ENCODE results near the gene SPINK4. TPM values are rescaled to one million over a fixed set of nuclear protein-coding genes. Genes with fewer than 3 reads are reported as not detected.

The SPINK4 gene, protein sequence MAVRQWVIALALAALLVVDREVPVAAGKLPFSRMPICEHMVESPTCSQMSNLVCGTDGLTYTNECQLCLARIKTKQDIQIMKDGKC
- total RNA-seq = not detected

- DNase-seq = no peak
- Histone ChIP-seq H3K9me3 (no peaks in the 10 kb centered on the region), H3K36me3 (no peaks in the 10 kb centered on the region), H3K4me3 (no peak within 1 kb of the TSS), H3K27ac (no peak within 1 kb of the TSS), H3K27me3 (no peaks in the 10 kb centered on the region), H3K4me1 (peaks cover 0 to 12% (median 3%) of the 10 kb centered on the region in 3 donors)
- intact Hi-C loops (cut with DNase I) = no loop called here
- no peak for TF ChIP-seq POLR2A (IDR thresholded peaks at IDR 0.05)
- TF ChIP-seq CTCF (IDR thresholded peaks at IDR 0.05) = no peak
- 55 to 82% methylated on average over 7 of the region's 7 CpGs for WGBS, 2 donors
Measured at GRCh38 chr9:33239921-33240320, at the start of gene SPINK4. TSS of gene SPINK4 (plus strand) at chr9:33240167. CDS start at chr9:33240209, 42 bp downstream.

- intact Hi-C loops (cut with DNase I) = no loop called here
- WGBS, 2 donors = 51 to 63% methylated on average over 3 of the region's 3 CpGs
- Histone ChIP-seq H3K9me3 (no peaks in the 10 kb centered on the region), H3K4me1 (peaks cover 10 to 44% (median 27%) of the 10 kb centered on the region in 3 donors), H3K27ac (no peak overlapping the region), H3K36me3 (no peaks in the 10 kb centered on the region), H3K4me3 (no peak overlapping the region), H3K27me3 (no peaks in the 10 kb centered on the region)
- no peak for DNase-seq
- TF ChIP-seq CTCF (IDR thresholded peaks at IDR 0.05) (no peak), POLR2A (IDR thresholded peaks at IDR 0.05) (no peak)
Measured at GRCh38 chr9:33192493-33193255, 47.3 kb upstream of the SPINK4 start.

DNA sequence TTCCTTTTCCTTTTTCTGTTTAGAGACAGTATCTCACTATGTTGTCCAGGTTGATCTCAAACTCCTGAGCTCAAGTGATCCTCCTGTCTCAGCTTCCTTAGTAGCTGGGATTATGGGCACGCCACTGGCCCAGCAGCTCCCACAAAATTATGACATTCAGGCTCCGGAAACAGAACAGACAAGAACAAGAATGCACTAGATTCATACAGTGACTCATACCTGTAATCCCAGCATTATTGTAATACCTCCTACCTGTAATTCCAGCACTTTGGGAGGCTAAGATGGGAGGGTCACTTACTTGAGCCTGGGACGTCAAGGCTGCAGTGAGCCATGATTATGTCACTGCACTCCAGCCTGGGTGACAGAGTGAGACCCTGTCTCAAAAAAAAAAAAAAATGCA is 46.1 kb upstream of the SPINK4 start:
- H3K4me1 ChIP-seq = peaks cover 13 to 44% (median 28%) of the 10 kb centered on the region in 3 donors
- no peaks in the 10 kb centered on the region for H3K9me3 ChIP-seq
- peak overlapping the region in 2 of 4 donors; percentile 6 to 35 for H3K27ac ChIP-seq
- intact Hi-C loops (cut with DNase I) = no loop called here
- DNase-seq = no peak
- H3K4me3 ChIP-seq = no peak overlapping the region
- no peaks in the 10 kb centered on the region for H3K27me3 ChIP-seq
- no peaks in the 10 kb centered on the region for H3K36me3 ChIP-seq
- TF ChIP-seq POLR2A (IDR thresholded peaks at IDR 0.05) (no peak), CTCF (IDR thresholded peaks at IDR 0.05) (no peak)
- 36 to 44% methylated on average over 3 of the region's 3 CpGs for WGBS, 2 donors

- H3K4me3 ChIP-seq = no peak overlapping the region
- WGBS, 2 donors = 92 to 100% methylated on average over 1 of the region's 1 CpG
- H3K27me3 ChIP-seq = no peaks in the 10 kb centered on the region
- peaks cover 13 to 28% (median 18%) of the 10 kb centered on the region in 3 donors for H3K4me1 ChIP-seq
- H3K36me3 ChIP-seq = no peaks in the 10 kb centered on the region
- peak overlapping the region in 3 of 4 donors; percentile 5 to 52 (median 49) for H3K27ac ChIP-seq
- H3K9me3 ChIP-seq = no peaks in the 10 kb centered on the region
- intact Hi-C loops (cut with DNase I) = no loop called here
- no peak for TF ChIP-seq POLR2A (IDR thresholded peaks at IDR 0.05)
- no peak for TF ChIP-seq CTCF (IDR thresholded peaks at IDR 0.05)
- no peak for DNase-seq
Measured at GRCh38 chr9:33196736-33197135, 43.2 kb upstream of the SPINK4 start.
